ENCODE results near the gene P2RX3. TPM values are rescaled to one million over a fixed set of nuclear protein-coding genes. Genes with fewer than 3 reads are reported as not detected.

The P2RX3 gene
- total and polyA plus RNA-seq, 10 of the 15 experiments (the other 5 are each of a cell fraction or from before 2014, with no cell fraction given): 0.05 to 0.12 TPM; not detected in 8

DNA sequence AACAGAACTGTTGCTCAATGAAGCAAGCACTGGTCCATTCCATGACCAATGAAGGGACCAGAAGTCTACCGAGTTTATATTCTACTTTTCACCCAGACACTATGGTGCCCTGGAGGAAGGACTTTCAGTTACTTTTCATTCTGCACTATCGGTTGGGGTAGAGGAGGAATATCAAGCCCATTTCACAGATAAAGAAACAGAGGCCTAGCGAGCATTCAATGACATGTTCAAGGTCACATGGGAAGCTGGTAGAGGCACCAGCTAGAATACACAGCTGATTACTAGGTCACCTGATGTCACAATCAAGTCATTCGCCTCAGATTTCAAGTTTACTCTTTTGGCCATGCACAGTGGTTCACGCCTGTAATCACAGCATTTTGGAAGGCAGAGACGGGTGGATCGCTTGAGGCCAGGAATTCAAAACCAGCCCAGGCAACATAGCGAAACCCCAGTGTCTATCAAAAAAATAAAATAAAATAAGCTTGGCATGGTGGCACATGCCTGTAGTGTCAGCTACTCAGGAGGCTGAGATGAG lies 69.9 kb downstream of the P2RX3 start (continued):
- TF ChIP-seq BACH1 (IDR thresholded peaks at IDR 0.05; ENCODE audit: borderline replicate concordance): no peak
- TF ChIP-seq CBX5 (IDR thresholded peaks at IDR 0.05; ENCODE audit: low read depth): no peak
- no peak for TF ChIP-seq SIX5 (IDR thresholded peaks at IDR 0.05; ENCODE audit: low read depth, low read length, severe bottlenecking)
- TF ChIP-seq POLR2A (IDR thresholded peaks at IDR 0.05; ENCODE audit: low read depth, low read length): no peak
- TF ChIP-seq RAD21 (IDR thresholded peaks at IDR 0.05; ENCODE audit: insufficient read depth, low read depth, low read length): no peak
- TF ChIP-seq HDAC6 (IDR thresholded peaks at IDR 0.05; ENCODE audit: unreplicated experiment): no peak
- no peak for TF ChIP-seq KDM1A (IDR thresholded peaks at IDR 0.05; ENCODE audit: borderline replicate concordance)
- no peak for TF ChIP-seq RB1 (IDR thresholded peaks at IDR 0.05; ENCODE audit: borderline replicate concordance)
- TF ChIP-seq BHLHE40 (IDR thresholded peaks at IDR 0.05; ENCODE audit: borderline replicate concordance in 1 of 2, low read depth in 2 of 2, low read length in 1 of 2): no peak
- no peak for TF ChIP-seq PBX3 (IDR thresholded peaks at IDR 0.05; ENCODE audit: insufficient replicate concordance, low read depth, low read length)
- TF ChIP-seq, protein P1, sequence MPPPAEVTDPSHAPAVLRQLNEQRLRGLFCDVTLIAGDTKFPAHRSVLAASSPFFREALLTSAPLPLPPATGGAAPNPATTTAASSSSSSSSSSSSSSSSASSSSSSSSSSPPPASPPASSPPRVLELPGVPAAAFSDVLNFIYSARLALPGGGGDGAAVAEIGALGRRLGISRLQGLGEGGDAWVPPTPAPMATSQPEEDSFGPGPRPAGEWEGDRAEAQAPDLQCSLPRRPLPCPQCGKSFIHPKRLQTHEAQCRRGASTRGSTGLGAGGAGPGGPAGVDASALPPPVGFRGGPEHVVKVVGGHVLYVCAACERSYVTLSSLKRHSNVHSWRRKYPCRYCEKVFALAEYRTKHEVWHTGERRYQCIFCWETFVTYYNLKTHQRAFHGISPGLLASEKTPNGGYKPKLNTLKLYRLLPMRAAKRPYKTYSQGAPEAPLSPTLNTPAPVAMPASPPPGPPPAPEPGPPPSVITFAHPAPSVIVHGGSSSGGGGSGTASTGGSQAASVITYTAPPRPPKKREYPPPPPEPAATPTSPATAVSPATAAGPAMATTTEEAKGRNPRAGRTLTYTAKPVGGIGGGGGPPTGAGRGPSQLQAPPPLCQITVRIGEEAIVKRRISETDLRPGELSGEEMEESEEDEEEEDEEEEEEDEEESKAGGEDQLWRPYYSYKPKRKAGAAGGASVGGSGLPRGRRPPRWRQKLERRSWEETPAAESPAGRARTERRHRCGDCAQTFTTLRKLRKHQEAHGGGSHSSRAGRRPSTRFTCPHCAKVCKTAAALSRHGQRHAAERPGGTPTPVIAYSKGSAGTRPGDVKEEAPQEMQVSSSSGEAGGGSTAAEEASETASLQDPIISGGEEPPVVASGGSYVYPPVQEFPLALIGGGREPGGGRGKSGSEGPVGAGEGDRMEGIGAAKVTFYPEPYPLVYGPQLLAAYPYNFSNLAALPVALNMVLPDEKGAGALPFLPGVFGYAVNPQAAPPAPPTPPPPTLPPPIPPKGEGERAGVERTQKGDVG (CRISPR knock-in tag; IDR thresholded peaks at IDR 0.05): no peak
- TF ChIP-seq FOXM1 (IDR thresholded peaks at IDR 0.05; ENCODE audit: low read depth, low read length): no peak
- no peak for TF ChIP-seq POLR2AphosphoS2 (IDR thresholded peaks at IDR 0.05; ENCODE audit: low read depth, low read length)
- TF ChIP-seq, protein P2, sequence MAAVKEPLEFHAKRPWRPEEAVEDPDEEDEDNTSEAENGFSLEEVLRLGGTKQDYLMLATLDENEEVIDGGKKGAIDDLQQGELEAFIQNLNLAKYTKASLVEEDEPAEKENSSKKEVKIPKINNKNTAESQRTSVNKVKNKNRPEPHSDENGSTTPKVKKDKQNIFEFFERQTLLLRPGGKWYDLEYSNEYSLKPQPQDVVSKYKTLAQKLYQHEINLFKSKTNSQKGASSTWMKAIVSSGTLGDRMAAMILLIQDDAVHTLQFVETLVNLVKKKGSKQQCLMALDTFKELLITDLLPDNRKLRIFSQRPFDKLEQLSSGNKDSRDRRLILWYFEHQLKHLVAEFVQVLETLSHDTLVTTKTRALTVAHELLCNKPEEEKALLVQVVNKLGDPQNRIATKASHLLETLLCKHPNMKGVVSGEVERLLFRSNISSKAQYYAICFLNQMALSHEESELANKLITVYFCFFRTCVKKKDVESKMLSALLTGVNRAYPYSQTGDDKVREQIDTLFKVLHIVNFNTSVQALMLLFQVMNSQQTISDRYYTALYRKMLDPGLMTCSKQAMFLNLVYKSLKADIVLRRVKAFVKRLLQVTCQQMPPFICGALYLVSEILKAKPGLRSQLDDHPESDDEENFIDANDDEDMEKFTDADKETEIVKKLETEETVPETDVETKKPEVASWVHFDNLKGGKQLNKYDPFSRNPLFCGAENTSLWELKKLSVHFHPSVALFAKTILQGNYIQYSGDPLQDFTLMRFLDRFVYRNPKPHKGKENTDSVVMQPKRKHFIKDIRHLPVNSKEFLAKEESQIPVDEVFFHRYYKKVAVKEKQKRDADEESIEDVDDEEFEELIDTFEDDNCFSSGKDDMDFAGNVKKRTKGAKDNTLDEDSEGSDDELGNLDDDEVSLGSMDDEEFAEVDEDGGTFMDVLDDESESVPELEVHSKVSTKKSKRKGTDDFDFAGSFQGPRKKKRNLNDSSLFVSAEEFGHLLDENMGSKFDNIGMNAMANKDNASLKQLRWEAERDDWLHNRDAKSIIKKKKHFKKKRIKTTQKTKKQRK (IDR thresholded peaks at IDR 0.05; ENCODE audit: low read depth, low read length): no peak
